SU-DHL-6 (cell line): Measurements from ENCODE around the gene KLHL25.

Experiments used
- H2AFZ ChIP-seq: fragments of 200-600 bp; sonication (generic); 2 replicates; pipeline ENCODE4 v1.6.1; 2014; ENCODE audit warnings: low read depth, mild to moderate bottlenecking, moderate library complexity, mixed read lengths, antibody characterized with exemption, low read length; ENCODE audit not compliant: severe bottlenecking
- H3F3A ChIP-seq: fragments of 200-600 bp; shearing (Covaris generic); 2 replicates; pipeline ENCODE4 v1.6.0; 2016; ENCODE audit warnings: antibody characterized with exemption, mild to moderate bottlenecking; ENCODE audit not compliant: insufficient read depth
- H3K27ac ChIP-seq: fragments of 200-600 bp; sonication (generic); 2 replicates; pipeline ENCODE4 v1.5.1; 2016; ENCODE audit warnings: low read depth, mild to moderate bottlenecking, low read length, moderate library complexity, mixed read lengths
- H3K27me3 ChIP-seq: fragments of 200-600 bp; sonication (generic), shearing (Covaris generic); 2 replicates; pipeline ENCODE4 v1.6.0; 2014; ENCODE audit warnings: mild to moderate bottlenecking, low read length
- H3K36me3 ChIP-seq: fragments of 200-600 bp; sonication (generic); 2 replicates; pipeline ENCODE4 v1.6.1; 2014; ENCODE audit warnings: mild to moderate bottlenecking, low read length, mixed read lengths
- H3K4me2 ChIP-seq: fragments of 300-600, 200-600 bp; shearing (Covaris generic), sonication (generic); 2 replicates; pipeline ENCODE4 v1.6.0; 2014; ENCODE audit warnings: low read length, low read depth, mild to moderate bottlenecking; ENCODE audit not compliant: poor library complexity, severe bottlenecking
- H3K4me3 ChIP-seq: fragments of 200-600 bp; sonication (generic); 2 replicates; pipeline ENCODE4 v1.5.1; 2014; ENCODE audit warnings: antibody characterized with exemption, low read length, mild to moderate bottlenecking, mixed read lengths; ENCODE audit not compliant: insufficient read depth, poor library complexity, severe bottlenecking
- H3K79me2 ChIP-seq: fragments of 200-600 bp; sonication (generic); 2 replicates; pipeline ENCODE4 v1.6.1; 2014; ENCODE audit warnings: mild to moderate bottlenecking, low read length, moderate library complexity; ENCODE audit not compliant: insufficient read depth
- H3K9ac ChIP-seq: fragments of 200-600 bp; sonication (generic); 2 replicates; pipeline ENCODE4 v1.7.0; 2014; ENCODE audit warnings: mild to moderate bottlenecking, low read length
- H3K9me2 ChIP-seq: fragments of 200-600 bp; sonication (generic); replicated peaks from 2 replicates; pipeline ENCODE4 v1.6.1; 2014; ENCODE audit warnings: low read length; ENCODE audit not compliant: insufficient read depth
- H3K9me3 ChIP-seq: fragments of 200-600 bp; sonication (generic); 2 replicates; pipeline ENCODE4 v1.6.1; 2014; ENCODE audit warnings: low read length, mixed read lengths; ENCODE audit not compliant: insufficient read depth
- H4K20me1 ChIP-seq: fragments of 200-600 bp; sonication (generic); 2 replicates; pipeline ENCODE4 v1.6.1; 2014; ENCODE audit warnings: low read depth, mild to moderate bottlenecking, antibody characterized with exemption, low read length, moderate library complexity, mixed read lengths
- EZH2phosphoT487 ChIP-seq: fragments of 200-600 bp; sonication (generic), shearing (Covaris generic); conservative IDR thresholded peaks from 2 replicates; pipeline ENCODE4 v1.6.1; 2018; ENCODE audit warnings: mild to moderate bottlenecking, antibody characterized with exemption, low read length, moderate library complexity, mixed read lengths
- TF ChIP-seq, protein P1 (sequence below): fragments of 200-600 bp; sonication (generic); IDR thresholded peaks from one replicate; pipeline ENCODE4 v1.5.1; 2017; ENCODE audit warnings: antibody characterized with exemption, mild to moderate bottlenecking, low read length, moderate library complexity; ENCODE audit not compliant: insufficient read depth, poor library complexity, severe bottlenecking

The KLHL25 gene

DNA sequence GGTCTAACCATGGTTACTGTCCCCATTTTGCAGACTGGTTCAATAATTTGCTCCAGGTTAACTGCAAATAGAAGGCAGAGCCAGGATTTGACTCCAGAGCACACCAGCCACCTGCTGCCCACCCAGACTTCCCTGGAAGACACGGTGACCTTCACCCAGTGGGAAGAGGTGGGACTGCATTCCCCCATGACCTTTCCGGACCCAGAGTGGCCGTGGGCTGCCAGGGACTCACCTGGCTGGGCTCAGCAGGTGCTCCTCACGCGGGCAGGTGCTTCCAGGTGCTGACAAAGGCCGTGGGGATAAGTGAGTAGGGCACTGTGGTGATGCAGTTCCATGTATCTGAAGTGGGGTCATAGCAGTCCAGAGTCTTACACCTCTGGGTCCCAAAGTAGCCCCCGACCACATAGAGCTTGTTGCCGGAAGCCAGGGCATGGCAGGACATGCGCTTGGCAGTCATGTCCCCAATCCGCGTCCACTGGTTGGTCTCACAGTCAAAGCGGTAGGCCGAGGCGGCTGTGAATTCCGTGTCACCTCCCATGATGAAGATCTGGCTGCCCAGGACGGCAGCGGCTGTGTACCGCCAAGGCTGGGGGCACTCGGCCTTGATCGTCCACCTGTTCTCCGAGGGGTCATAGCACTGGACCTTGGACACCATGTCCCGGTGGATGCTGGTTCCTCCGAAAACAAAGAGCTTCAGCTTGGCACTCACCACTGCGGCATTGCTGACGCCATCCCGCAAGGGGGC lies 26.8 kb downstream of the KLHL25 start:
- Histone ChIP-seq H3K79me2 (no peaks in the 10 kb centered on the region), H2AFZ (no peak overlapping the region), H4K20me1 (no peaks in the 10 kb centered on the region), H3K36me3 (no peaks in the 10 kb centered on the region), H3K9ac (no peak overlapping the region), H3K4me3 (no peak overlapping the region), H3K9me3 (no peaks in the 10 kb centered on the region), H3K27ac (no peak overlapping the region), H3K9me2 (no peaks in the 10 kb centered on the region), H3K27me3 (no peaks in the 10 kb centered on the region), H3K4me2 (no peak overlapping the region), H3F3A (no peaks in the 10 kb centered on the region)
- TF ChIP-seq, protein P1, sequence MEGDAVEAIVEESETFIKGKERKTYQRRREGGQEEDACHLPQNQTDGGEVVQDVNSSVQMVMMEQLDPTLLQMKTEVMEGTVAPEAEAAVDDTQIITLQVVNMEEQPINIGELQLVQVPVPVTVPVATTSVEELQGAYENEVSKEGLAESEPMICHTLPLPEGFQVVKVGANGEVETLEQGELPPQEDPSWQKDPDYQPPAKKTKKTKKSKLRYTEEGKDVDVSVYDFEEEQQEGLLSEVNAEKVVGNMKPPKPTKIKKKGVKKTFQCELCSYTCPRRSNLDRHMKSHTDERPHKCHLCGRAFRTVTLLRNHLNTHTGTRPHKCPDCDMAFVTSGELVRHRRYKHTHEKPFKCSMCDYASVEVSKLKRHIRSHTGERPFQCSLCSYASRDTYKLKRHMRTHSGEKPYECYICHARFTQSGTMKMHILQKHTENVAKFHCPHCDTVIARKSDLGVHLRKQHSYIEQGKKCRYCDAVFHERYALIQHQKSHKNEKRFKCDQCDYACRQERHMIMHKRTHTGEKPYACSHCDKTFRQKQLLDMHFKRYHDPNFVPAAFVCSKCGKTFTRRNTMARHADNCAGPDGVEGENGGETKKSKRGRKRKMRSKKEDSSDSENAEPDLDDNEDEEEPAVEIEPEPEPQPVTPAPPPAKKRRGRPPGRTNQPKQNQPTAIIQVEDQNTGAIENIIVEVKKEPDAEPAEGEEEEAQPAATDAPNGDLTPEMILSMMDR: no peak
- TF ChIP-seq EZH2phosphoT487: no peak

GRCh38 chr15:85766001-85766831 lies 28.5 kb downstream of the KLHL25 start:
- TF ChIP-seq, protein P1: no peak
- no peak for TF ChIP-seq EZH2phosphoT487
- Histone ChIP-seq H3K79me2 (no peaks in the 10 kb centered on the region), H3K27ac (no peak overlapping the region), H3K4me2 (no peak overlapping the region), H3K27me3 (no peaks in the 10 kb centered on the region), H3K36me3 (no peaks in the 10 kb centered on the region), H3K9ac (no peak overlapping the region), H2AFZ (no peak overlapping the region), H3K9me3 (no peaks in the 10 kb centered on the region), H3F3A (no peaks in the 10 kb centered on the region), H3K4me3 (no peak overlapping the region), H3K9me2 (no peaks in the 10 kb centered on the region), H4K20me1 (no peaks in the 10 kb centered on the region)

DNA sequence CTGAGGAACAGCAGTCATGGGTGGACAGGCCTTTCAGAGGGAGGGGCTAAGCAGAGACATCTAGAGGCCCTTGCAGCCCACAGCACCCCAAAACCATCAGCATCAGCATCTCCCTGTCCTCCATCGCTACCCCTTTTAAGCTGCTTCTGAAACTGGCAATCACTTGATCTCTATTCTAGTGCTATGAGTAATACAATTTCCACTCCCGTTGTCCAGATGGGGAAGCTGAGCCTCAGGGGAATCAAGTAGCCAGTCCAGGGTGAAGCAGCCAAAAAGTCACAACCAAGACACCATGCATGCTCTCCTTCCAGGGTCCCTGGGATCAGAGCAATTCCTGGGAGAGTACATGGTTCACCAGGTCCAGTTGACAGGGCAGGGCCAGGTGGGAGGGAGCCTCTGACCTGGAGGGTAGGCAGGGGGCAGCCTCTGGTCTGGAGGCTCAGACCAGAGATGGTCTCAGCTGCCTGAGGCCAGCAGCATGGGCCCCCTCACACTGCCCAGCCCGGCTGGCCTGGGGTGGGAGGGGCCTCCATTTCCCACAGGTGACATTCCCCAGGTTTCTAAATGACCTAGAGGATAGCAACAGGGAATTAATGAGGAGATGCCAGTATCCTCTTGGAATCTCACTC lies 30.0 kb downstream of the KLHL25 start:
- Histone ChIP-seq H3K27me3 (no peaks in the 10 kb centered on the region), H3K4me2 (no peak overlapping the region), H3K27ac (no peak overlapping the region), H3K36me3 (no peaks in the 10 kb centered on the region), H2AFZ (no peak overlapping the region), H3K79me2 (no peaks in the 10 kb centered on the region), H3F3A (no peaks in the 10 kb centered on the region), H4K20me1 (no peaks in the 10 kb centered on the region), H3K9me3 (no peaks in the 10 kb centered on the region), H3K4me3 (no peak overlapping the region), H3K9me2 (no peaks in the 10 kb centered on the region), H3K9ac (no peak overlapping the region)
- TF ChIP-seq EZH2phosphoT487: no peak
- TF ChIP-seq, protein P1: no peak
